Stimulated activated CD4-positive, alpha-beta T cell treated with anti-CD3 and anti-CD28 coated beads, Interleukin-15, amount 100 ng/mL, for 1 hour (primary cell): Measurements from ENCODE around the gene FANCF.
A peak's percentile ranks its signal among the peaks of the same experiment; 100 is the strongest.

Source experiments
- DNase-seq, 2 donors: peaks; one replicate each; pipeline ENCODE4 v3.0.0-alpha.2; 2020; ENCODE audit warnings: low read depth in 1 of 2, low spot score in 1 of 2

FANCF gene

GRCh38 chr11:22626573-22627239, 1.1 kb upstream of the FANCF start:
- DNase-seq: no peak

GRCh38 chr11:22624742-22625447, 728 bp downstream of the FANCF start:
- DNase-seq: peak; percentile 36 to 48

GRCh38 chr11:22617868-22618267, 7.8 kb downstream of the FANCF start:
- DNase-seq: no peak

- no peak for DNase-seq
These were observed 21.7 kb downstream of the FANCF start for GRCh38 chr11:22603933-22604332.

- no peak for DNase-seq
These were observed 23.1 kb downstream of the FANCF start for GRCh38 chr11:22602504-22602903.

GRCh38 chr11:22599458-22599857, 26.2 kb downstream of the FANCF start:
- no peak for DNase-seq

- no peak for DNase-seq
These were observed 28.6 kb downstream of the FANCF start for GRCh38 chr11:22597062-22597461.

GRCh38 chr11:22584976-22585375, 40.6 kb downstream of the FANCF start:
- no peak for DNase-seq

- no peak for DNase-seq
These were observed 41.6 kb downstream of the FANCF start for GRCh38 chr11:22583963-22584492.

GRCh38 chr11:22582151-22582410, 43.5 kb downstream of the FANCF start:
- no peak for DNase-seq

- no peak for DNase-seq
These were observed 44.1 kb downstream of the FANCF start for GRCh38 chr11:22581354-22582150.

- DNase-seq: no peak
These were observed 47.8 kb downstream of the FANCF start for GRCh38 chr11:22577854-22578253.
